ENCODE measurements around the gene CSF2RB.
"Not testable (repeated sequence)": the region's sequence is repeated elsewhere in the genome, so short reads cannot be mapped to it uniquely, and the experiment has no call there.

Gene CSF2RB

DNA sequence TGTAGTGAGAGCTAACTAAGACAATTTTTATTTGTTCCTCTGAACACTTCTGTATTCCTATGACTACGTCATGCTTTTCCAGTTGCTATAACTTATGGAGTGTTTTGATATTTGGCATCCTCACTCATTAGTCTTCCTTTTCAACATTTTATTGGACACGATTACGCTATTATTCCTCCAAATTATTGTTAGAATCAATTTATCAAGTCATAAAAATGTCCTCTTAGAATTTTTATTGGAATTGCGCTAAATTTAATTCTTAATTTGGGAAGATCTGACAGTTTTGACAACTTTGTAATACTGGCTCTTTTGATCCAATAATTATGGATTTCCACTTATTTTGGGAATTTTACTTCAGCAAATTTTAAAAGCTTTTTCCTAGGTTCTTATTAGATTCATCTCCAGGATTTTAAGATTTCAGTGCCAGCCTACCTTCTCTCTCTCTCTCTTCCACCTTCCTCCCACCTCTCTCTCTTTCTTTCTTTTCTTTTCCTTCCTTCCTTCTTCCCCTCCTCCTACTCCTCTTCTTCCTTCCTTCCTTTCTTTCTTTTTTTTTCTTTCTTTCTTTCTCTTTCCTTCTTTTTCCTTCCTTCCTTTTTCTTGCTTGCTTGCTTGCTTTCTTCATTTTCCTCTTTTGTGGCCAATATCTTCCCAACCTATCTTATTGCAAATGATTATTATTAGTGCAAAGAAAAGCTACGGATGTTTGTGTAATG is 55.0 kb downstream of the CSF2RB start:
- no peak for DNase-seq (ENCODE audit: low spot score)

DNA sequence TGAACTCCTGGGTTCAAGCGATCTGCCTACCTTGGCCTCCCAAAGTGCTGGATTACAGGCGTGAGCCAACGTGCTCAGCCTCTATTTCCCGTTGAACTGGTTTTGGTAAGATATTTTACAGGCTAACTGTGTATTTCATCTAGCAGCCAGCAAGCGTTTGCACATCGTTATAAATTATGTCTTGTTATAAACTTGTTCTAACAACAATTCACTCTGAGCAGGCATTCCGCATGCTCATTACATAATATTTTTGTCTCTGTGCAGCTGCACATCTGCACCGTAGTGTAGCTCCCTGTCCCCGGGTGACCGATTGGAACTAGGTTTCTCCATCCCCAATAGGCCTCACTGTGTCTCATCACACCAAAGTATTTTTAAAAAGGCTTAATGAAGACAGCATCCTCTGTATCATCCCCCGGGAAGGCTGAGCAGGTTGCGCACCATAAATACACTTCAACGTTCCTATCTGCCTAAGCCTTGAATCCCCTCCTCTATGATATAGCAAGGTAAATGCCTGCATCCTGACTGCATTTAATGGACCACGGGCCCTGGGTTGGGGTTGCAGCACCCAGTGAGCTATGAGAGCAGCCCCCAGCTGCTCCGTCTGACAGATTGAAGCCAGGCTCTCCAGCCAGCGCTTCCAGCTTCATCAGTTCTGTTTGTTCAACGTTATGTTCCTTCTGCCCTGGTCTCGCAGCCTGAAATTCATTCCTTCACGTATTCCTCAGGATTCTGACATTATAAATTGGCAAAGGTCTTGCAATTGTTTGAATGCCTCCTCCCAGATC is 58.1 kb downstream of the CSF2RB start:
- no peak for DNase-seq (ENCODE audit: low spot score)

GRCh38 chr22:36976606-36977005 is 63.2 kb downstream of the CSF2RB start:
- DNase-seq (ENCODE audit: low spot score): no peak

DNA sequence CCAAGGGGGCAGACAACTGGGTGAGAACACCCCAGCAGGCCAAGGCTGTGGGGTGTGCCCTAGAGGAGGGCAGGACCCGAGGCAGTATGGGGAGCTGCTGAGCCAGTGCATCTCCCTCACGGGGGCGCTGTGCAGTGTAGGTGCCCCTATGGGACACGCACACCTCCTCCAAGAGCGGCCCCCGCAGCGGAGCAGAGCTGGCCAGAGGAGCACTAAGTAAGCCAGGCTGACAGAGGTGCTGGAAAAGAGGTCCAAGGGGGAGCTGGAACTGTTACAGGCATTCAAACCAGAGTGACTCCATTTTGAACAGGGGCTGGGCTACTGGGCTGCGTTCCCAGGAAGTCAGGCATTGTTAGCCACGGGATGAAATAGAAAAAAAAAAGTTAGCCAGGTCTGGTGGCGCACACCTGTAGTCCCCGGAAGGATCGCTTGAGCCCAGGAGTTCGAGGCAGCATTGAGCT is 64.0 kb downstream of the CSF2RB start:
- peak; percentile 25 for DNase-seq (ENCODE audit: low spot score)

GRCh38 chr22:36977947-36978660 is 64.7 kb downstream of the CSF2RB start:
- DNase-seq (ENCODE audit: low spot score): peak; percentile 76

- no peak for DNase-seq (ENCODE audit: low spot score)
Observed at GRCh38 chr22:36979016-36979910, 65.8 kb downstream of the CSF2RB start.

GRCh38 chr22:36981247-36981775 is 67.9 kb downstream of the CSF2RB start:
- no peak for DNase-seq (ENCODE audit: low spot score)

- DNase-seq (ENCODE audit: low spot score): no peak
Observed at GRCh38 chr22:36982136-36982535, 68.7 kb downstream of the CSF2RB start.

GRCh38 chr22:36985211-36985889 is 71.9 kb downstream of the CSF2RB start:
- DNase-seq (ENCODE audit: low spot score): no peak

GRCh38 chr22:36986242-36986821 is 72.9 kb downstream of the CSF2RB start:
- DNase-seq (ENCODE audit: low spot score): no peak

DNA sequence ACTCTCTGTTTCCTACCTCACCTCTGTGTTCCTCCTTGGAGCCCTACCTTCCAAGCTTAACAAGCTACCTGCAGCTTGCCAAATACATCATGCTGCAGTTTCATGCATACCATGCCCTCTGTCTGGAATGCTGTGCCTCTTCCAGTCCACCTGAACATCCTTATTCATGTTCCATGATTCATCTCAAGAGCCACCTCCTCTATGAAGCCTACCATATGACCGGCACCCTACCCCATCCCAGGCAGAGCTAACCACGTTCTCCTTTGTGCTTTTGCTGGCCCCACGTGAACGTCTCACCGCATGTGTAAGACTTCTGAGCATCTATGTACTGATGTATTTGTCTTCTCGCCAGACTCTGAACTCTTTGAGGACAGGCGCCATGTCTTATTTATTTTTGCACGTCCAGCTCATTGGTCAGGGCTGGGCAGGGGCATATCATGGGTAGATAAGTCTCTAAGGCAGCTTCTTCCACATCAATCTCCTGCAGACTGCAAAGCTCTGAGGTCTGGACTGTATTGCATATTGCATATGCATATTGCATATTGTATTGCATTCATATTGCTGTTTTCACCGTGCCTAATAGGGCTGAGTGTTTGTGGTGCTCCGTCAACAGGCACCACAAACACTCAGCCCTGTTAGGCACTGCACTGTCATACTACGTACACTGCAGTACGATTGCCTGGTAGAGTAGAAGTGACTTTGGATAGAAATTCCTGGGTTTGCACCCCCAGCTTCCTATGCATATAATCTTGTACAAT is 74.8 kb downstream of the CSF2RB start:
- no peak for DNase-seq (ENCODE audit: low spot score)

GRCh38 chr22:36989012-36989411 is 75.6 kb downstream of the CSF2RB start:
- not testable (repeated sequence) for DNase-seq (ENCODE audit: low spot score)
